Cardiac fibroblast (primary cell): Measurements from ENCODE around the gene LSAMP.
A peak's percentile ranks its signal among the peaks of the same experiment; 100 is the strongest.

ENCODE experiments used
- DNase-seq, 2 donors: peaks; one replicate each; pipeline versions ENCODE4 v3.0.0 to v3.0.0-alpha.2; 2010; ENCODE audit warnings: low read depth in 2 of 2
- H3K4me3 ChIP-seq, 2 donors: replicated peaks in 1 of 2; 1 replicate in 1 of 2; 2 replicates in 1 of 2; pipeline ENCODE4 v1.5.1; 2011; ENCODE audit warnings: low read depth in 2 of 2, low read length in 2 of 2, mild to moderate bottlenecking in 2 of 2, moderate library complexity in 1 of 2
- TF ChIP-seq, protein P1 (sequence below): IDR thresholded peaks from one replicate; pipeline ENCODE4 v1.5.1; 2011; ENCODE audit warnings: low read depth, mild to moderate bottlenecking, low read length, inconsistent platforms

LSAMP gene

GRCh38 chr3:115836944-115837343 lies 608.3 kb downstream of the LSAMP start:
- H3K4me3 ChIP-seq, result no peak overlapping the region
- peak; percentile 45 to 51 for DNase-seq
- TF ChIP-seq, protein P1, sequence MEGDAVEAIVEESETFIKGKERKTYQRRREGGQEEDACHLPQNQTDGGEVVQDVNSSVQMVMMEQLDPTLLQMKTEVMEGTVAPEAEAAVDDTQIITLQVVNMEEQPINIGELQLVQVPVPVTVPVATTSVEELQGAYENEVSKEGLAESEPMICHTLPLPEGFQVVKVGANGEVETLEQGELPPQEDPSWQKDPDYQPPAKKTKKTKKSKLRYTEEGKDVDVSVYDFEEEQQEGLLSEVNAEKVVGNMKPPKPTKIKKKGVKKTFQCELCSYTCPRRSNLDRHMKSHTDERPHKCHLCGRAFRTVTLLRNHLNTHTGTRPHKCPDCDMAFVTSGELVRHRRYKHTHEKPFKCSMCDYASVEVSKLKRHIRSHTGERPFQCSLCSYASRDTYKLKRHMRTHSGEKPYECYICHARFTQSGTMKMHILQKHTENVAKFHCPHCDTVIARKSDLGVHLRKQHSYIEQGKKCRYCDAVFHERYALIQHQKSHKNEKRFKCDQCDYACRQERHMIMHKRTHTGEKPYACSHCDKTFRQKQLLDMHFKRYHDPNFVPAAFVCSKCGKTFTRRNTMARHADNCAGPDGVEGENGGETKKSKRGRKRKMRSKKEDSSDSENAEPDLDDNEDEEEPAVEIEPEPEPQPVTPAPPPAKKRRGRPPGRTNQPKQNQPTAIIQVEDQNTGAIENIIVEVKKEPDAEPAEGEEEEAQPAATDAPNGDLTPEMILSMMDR, result peak; percentile 74

GRCh38 chr3:115835946-115836345 lies 609.3 kb downstream of the LSAMP start:
- H3K4me3 ChIP-seq, result no peak overlapping the region
- DNase-seq, result no peak
- TF ChIP-seq, protein P1, result no peak

- peak; percentile 50 to 73 for DNase-seq
- H3K4me3 ChIP-seq, result no peak overlapping the region
- TF ChIP-seq, protein P1, result no peak
Measured at GRCh38 chr3:115834068-115834467, 611.2 kb downstream of the LSAMP start.

GRCh38 chr3:115833074-115833473 lies 612.2 kb downstream of the LSAMP start:
- TF ChIP-seq, protein P1, result no peak
- no peak overlapping the region for H3K4me3 ChIP-seq
- peak in 1 of 2 donors; percentile 31 for DNase-seq

DNA sequence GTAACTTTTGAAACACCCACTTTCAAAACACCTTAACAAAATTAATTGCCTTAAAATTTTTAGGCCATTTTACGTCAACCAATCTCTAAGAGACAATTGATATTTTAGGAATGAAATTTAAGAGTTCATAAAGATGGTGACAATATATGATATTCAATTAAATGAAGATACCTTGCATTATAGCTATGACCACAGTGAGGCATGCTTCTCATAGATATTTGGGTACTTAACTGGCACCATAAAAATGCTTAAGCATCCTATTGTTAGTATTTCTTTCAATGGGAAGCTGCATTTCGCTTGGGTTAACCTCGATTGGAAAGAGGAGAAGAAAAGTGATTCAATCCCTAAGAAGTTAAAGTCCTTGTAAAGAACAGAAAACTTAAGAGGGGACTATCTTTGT lies 613.0 kb downstream of the LSAMP start:
- TF ChIP-seq, protein P1, result no peak
- no peak for DNase-seq
- no peak overlapping the region for H3K4me3 ChIP-seq

DNA sequence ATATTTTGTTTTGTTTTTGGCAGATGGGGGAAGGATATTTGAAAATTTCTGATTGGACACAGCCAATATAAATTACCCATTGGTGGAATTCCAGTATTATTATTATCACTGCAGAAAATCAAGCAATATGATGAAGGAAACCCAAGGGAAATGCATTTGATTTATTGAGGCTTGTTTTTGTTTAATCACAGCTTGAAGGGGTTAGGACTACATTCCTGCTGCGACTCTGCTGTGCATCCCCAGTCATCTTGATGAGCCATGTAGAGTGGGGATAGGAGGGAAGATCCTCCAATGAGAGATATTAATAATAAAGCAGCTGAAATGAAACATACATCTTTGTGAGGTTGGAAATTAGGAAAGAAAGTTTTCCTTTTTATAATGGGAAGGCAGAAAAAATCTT lies 613.4 kb downstream of the LSAMP start:
- no peak for DNase-seq
- TF ChIP-seq, protein P1, result no peak
- H3K4me3 ChIP-seq, result no peak overlapping the region

GRCh38 chr3:115830764-115831395 lies 614.4 kb downstream of the LSAMP start:
- no peak overlapping the region for H3K4me3 ChIP-seq
- DNase-seq, result no peak
- TF ChIP-seq, protein P1, result no peak
